LNCAP (cell line): ENCODE results near the gene BAG2.

Source experiments
- CTCF ChIP-seq: fragments of 450-650 bp; IDR thresholded peaks from 2 replicates; pipeline ENCODE4 v1.5.1; 2017; ENCODE audit warnings: mild to moderate bottlenecking

Gene BAG2

GRCh38 chr6:57198926-57199636 is 27.0 kb downstream of the BAG2 start:
- TF ChIP-seq CTCF: no peak

GRCh38 chr6:57201718-57202117 is 29.6 kb downstream of the BAG2 start:
- no peak for TF ChIP-seq CTCF

GRCh38 chr6:57205550-57206328 is 33.6 kb downstream of the BAG2 start:
- no peak for TF ChIP-seq CTCF

GRCh38 chr6:57207141-57207540 is 35.0 kb downstream of the BAG2 start:
- no peak for TF ChIP-seq CTCF

GRCh38 chr6:57207872-57208271 is 35.7 kb downstream of the BAG2 start:
- no peak for TF ChIP-seq CTCF

GRCh38 chr6:57209030-57209429 is 36.9 kb downstream of the BAG2 start:
- TF ChIP-seq CTCF: no peak

- TF ChIP-seq CTCF: no peak
Observed at GRCh38 chr6:57210060-57210459, 37.9 kb downstream of the BAG2 start.
